Psoas muscle (tissue), 8 donors: Measurements from ENCODE around the gene FGD5. TPM values are rescaled to one million over a fixed set of nuclear protein-coding genes. Genes with fewer than 3 reads are reported as not detected.

ENCODE experiments used
- ATAC-seq, 4 donors: fragments of 200-7000 bp; cut with Tn5 transposase; one replicate each; pipeline ENCODE4 v1.9.1; 2020; ENCODE audit warnings: moderate library complexity in 3 of 4, mild to moderate bottlenecking in 2 of 4
- DNase-seq, 2 donors: peaks; one replicate each; pipeline ENCODE4 v3.0.0-alpha.2; 2020
- H3K27ac ChIP-seq: fragments of 200-600 bp; one replicate; pipeline ENCODE4 v1.8.0; 2022
- H3K27me3 ChIP-seq, 3 donors: fragments of 200-600 bp in 1 of 3; one replicate each; pipeline versions ENCODE4 v1.6.1 to v1.8.0; 2013 to 2022; ENCODE audit warnings: low read length in 2 of 3, mild to moderate bottlenecking in 2 of 3, moderate library complexity in 1 of 3; ENCODE audit not compliant: insufficient read depth in 3 of 3
- H3K36me3 ChIP-seq, 2 donors: fragments of 200-600 bp in 1 of 2; one replicate each; pipeline versions ENCODE4 v1.6.1 to v1.8.0; 2013 to 2022; ENCODE audit warnings: low read depth in 1 of 2, mild to moderate bottlenecking in 1 of 2, moderate library complexity in 1 of 2; ENCODE audit not compliant: insufficient read depth in 1 of 2
- H3K4me1 ChIP-seq: fragments of 200-600 bp; one replicate; pipeline ENCODE4 v1.8.0; 2022
- H3K4me3 ChIP-seq: fragments of 200-600 bp; one replicate; pipeline ENCODE4 v1.8.0; 2022; ENCODE audit warnings: mild to moderate bottlenecking
- H3K9me3 ChIP-seq: fragments of 200-600 bp; one replicate; pipeline ENCODE4 v1.8.0; 2022
- WGBS, 3 donors: extraction: QIAGEN DNeasy Blood & Tissue Kit; methylation state at CpG; one replicate each; pipeline versions ENCODE4 v1.1.6 to v1.1.7; 2013; 5-methylcytosine and 5-hydroxymethylcytosine counted together
- intact Hi-C, 2 donors: fragments of 100-400 bp; cut with DNase I; formaldehyde crosslinking; loops; one replicate each; pipeline versions ENCODE4 v1.11.0 to v1.14.2; 2022
- polyA plus RNA-seq, 3 donors: library from polyadenylated mRNA; stranded (reverse); fragments of 200-250 nt; gene quantifications; one replicate each; pipeline ENCODE4 v1.2.3, GENCODE V29; 2013
- total RNA-seq, 4 donors: library from RNA; stranded (reverse); fragmentation: NEBNext Ultra II Directional in 2 of 4; extraction: Animal tissue kit (Norgen Biotek cat#: 25700) in 2 of 4; gene quantifications; one replicate each; pipeline versions ENCODE4 v1.2.1 to v1.2.4, GENCODE V29; 2021 to 2023
- TF ChIP-seq, protein P1 (sequence below): fragments of 200-600 bp; IDR thresholded peaks from one replicate; pipeline ENCODE4 v1.8.0; 2022; ENCODE audit warnings: antibody characterized with exemption
- donor health status: healthy with polysubstance abuse.
- donor health status: DM: no; HTN: no; CAD: no; lungs with moderate emphysema.
- donor health status: Bipolar disorder and iron deficiency.
- donor health status: healthy.
- donor health status: DM: yes; HTN: yes; CAD: no.
- donor health status: DM: no; HTN: no; CAD: no.
- donor health status: DM: no; HTN: no; CAD: no.
- donor health status: DM: yes; HTN: yes; CAD: no.

The FGD5 gene
- total and polyA plus RNA-seq, 7 donors: 3.6 to 14.6 (median 6.4) TPM

DNA sequence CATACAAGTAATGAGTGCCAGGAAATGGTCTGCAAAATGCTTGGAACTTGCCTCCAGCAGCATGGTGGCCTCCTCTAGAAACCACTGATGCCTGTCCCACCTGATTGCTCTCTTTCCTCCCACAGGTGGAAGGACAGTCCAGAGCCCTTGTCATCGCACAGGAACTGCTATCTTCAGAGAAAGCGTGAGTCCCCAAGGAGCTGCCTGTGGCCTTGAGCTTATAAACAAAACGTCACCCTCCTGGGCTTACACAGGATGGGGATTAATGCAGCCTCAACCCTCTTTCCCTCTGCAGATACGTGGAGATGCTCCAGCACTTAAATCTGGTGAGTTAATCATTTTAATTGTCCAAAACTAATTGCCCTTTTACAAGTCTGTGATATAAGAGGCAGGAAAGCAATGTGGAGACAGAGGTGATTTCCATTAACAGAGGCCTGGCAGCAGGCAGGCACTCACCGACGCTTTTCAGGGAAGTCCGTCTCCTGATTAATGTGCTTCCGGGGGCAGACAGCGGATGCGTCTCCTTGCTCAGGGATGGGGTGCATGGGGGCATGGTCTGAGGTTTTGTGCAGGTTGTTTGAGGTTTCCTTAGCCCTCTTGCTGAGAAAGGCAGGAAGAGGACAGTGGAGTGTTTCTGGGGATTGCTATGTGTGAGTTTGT is 61.8 kb downstream of the FGD5 start:
- Histone ChIP-seq H3K36me3 (no peaks in the 10 kb centered on the region), H3K4me3 (no peak overlapping the region), H3K27me3 (no peaks in the 10 kb centered on the region), H3K4me1 (no peaks in the 10 kb centered on the region), H3K9me3 (no peaks in the 10 kb centered on the region), H3K27ac (no peak overlapping the region)
- TF ChIP-seq, protein P1, sequence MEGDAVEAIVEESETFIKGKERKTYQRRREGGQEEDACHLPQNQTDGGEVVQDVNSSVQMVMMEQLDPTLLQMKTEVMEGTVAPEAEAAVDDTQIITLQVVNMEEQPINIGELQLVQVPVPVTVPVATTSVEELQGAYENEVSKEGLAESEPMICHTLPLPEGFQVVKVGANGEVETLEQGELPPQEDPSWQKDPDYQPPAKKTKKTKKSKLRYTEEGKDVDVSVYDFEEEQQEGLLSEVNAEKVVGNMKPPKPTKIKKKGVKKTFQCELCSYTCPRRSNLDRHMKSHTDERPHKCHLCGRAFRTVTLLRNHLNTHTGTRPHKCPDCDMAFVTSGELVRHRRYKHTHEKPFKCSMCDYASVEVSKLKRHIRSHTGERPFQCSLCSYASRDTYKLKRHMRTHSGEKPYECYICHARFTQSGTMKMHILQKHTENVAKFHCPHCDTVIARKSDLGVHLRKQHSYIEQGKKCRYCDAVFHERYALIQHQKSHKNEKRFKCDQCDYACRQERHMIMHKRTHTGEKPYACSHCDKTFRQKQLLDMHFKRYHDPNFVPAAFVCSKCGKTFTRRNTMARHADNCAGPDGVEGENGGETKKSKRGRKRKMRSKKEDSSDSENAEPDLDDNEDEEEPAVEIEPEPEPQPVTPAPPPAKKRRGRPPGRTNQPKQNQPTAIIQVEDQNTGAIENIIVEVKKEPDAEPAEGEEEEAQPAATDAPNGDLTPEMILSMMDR: no peak
- 67 to 75% (median 74%) methylated on average over 10 of the region's 10 CpGs for WGBS, 3 donors
- intact Hi-C loops: no loop called here
- ATAC-seq: no peak
- DNase-seq: no peak

DNA sequence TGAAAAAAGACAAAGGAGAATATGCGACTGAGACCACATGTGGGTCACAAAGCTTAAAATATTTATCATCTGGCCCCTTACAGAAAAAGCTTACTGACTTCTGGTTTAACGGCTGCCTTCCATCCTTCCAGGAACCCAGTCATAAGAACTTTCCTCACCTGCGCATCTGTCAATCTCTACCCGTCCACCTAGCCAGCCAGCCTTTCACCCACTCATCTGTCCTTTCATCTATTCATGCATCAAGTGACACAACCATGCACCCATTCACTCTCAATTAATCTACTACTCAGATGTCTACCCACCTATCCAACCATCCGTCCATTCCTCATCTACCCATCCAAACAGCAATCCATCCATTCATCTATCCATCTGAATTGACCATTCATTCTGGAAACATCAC is 64.5 kb downstream of the FGD5 start:
- Histone ChIP-seq H3K36me3 (no peaks in the 10 kb centered on the region), H3K9me3 (no peaks in the 10 kb centered on the region), H3K27me3 (no peaks in the 10 kb centered on the region), H3K4me3 (no peak overlapping the region), H3K27ac (no peak overlapping the region), H3K4me1 (no peaks in the 10 kb centered on the region)
- intact Hi-C loops: no loop called here
- TF ChIP-seq, protein P1: no peak
- DNase-seq (no peak), ATAC-seq (no peak)
- 90 to 96% (median 94%) methylated on average over 5 of the region's 5 CpGs for WGBS, 3 donors

DNA sequence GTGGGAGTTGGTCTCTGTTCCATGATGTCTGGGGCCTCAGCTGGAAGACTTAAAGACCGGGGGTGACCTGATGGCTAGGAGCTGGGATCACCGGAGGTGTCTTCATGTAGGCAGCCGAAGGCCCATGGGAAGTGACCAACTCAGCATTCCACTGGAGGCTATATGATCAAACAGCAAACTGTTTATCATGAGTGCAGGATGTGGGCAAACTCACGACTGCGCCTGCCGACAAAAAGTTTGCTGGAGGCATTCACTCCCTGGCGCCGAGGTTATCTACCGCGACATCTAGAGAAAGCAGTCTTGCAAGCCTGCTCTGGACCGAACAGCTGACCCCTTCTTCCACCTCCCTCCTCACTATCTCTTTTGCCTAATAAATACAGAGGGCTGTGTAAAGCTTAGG is 65.9 kb downstream of the FGD5 start:
- Histone ChIP-seq H3K27me3 (no peaks in the 10 kb centered on the region), H3K27ac (no peak overlapping the region), H3K9me3 (no peaks in the 10 kb centered on the region), H3K4me3 (no peak overlapping the region), H3K4me1 (peaks cover 5% of the 10 kb centered on the region), H3K36me3 (no peaks in the 10 kb centered on the region)
- ATAC-seq (no peak), DNase-seq (no peak)
- intact Hi-C loops: no loop called here
- TF ChIP-seq, protein P1: no peak
- WGBS, 3 donors: 85 to 91% (median 85%) methylated on average over 11 of the region's 11 CpGs

DNA sequence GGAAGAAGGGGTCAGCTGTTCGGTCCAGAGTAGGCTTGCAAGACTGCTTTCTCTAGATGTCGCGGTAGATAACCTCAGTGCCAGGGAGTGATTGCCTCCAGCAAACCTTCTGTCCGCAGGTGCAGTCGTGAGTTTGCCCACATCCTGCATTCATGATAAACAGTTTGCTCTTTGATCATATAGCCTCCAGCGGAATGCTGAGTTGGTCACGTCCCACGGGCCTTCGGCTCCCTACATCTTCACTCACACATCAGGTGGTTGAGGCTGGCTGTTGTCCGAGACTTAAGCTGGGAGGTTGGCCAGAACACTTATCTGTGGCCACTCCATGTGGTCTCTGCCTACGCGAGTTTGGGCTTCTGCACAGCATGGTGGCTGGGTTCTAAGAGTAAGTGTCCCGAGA is 66.5 kb downstream of the FGD5 start:
- Histone ChIP-seq H3K27ac (no peak overlapping the region), H3K36me3 (no peaks in the 10 kb centered on the region), H3K9me3 (no peaks in the 10 kb centered on the region), H3K27me3 (no peaks in the 10 kb centered on the region), H3K4me3 (no peak overlapping the region), H3K4me1 (peaks cover 7% of the 10 kb centered on the region)
- ATAC-seq (no peak), DNase-seq (no peak)
- intact Hi-C loops: no loop called here
- WGBS, 3 donors: 87 to 93% (median 93%) methylated on average over 13 of the region's 13 CpGs
- TF ChIP-seq, protein P1: no peak

DNA sequence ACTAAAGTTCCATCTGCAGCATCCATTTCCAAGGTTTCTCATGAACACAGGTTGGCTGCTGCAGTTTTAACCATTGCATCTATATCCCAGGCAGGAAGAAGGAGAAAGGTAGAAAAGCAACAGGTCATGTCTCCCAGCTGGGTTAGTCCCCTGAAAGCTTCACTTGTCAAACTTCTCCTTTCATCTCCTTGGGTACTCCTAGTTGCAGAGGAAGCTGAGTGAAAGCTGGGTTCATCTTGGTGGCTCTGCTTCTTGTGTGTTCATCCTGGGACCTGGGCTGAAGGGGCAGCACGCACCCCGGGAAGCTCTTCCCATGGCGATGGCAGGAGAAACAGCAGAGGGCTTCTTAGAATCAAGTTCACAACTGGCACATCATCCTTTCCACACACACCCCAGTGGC is 67.3 kb downstream of the FGD5 start:
- TF ChIP-seq, protein P1: no peak
- no peaks in the 10 kb centered on the region for H3K9me3 ChIP-seq
- no peak overlapping the region for H3K27ac ChIP-seq
- DNase-seq (no peak), ATAC-seq (no peak)
- H3K4me3 ChIP-seq: no peak overlapping the region
- H3K4me1 ChIP-seq: peaks cover 7% of the 10 kb centered on the region
- H3K27me3 ChIP-seq: no peaks in the 10 kb centered on the region
- no peaks in the 10 kb centered on the region for H3K36me3 ChIP-seq
- intact Hi-C loops: no loop called here
- whole genome bisulfite sequencing, 3 donors: 87 to 89% (median 87%) methylated on average over 3 of the region's 3 CpGs
